GM12891 (cell line): Measurements from ENCODE around the gene HOOK2.

ENCODE experiments used
- POLR2AphosphoS5 ChIP-seq: IDR thresholded peaks from 2 replicates; pipeline ENCODE4 v1.6.1; 2011; ENCODE audit warnings: low read depth, low read length, control low read depth
- TAF1 ChIP-seq: IDR thresholded peaks from 2 replicates; pipeline ENCODE4 v1.6.1; 2011; ENCODE audit warnings: low read depth, low read length, control low read depth

DNA sequence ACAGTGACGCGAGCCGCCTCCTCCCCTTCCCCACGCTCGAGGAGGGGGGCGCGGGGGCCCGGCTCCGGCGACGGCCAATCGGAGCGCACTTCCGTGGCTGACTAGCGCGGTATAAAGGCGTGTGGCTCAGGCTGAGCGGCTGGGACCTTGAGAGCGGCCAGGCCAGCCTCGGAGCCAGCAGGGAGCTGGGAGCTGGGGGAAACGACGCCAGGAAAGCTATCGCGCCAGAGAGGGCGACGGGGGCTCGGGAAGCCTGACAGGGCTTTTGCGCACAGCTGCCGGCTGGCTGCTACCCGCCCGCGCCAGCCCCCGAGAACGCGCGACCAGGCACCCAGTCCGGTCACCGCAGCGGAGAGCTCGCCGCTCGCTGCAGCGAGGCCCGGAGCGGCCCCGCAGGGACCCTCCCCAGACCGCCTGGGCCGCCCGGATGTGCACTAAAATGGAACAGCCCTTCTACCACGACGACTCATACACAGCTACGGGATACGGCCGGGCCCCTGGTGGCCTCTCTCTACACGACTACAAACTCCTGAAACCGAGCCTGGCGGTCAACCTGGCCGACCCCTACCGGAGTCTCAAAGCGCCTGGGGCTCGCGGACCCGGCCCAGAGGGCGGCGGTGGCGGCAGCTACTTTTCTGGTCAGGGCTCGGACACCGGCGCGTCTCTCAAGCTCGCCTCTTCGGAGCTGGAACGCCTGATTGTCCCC lies 16.1 kb upstream of the HOOK2 start, which contains the start of gene JUNB:
- TF ChIP-seq POLR2AphosphoS5 (peak; percentile 100), TAF1 (peak; percentile 98)
